ENCODE measurements around the gene VPS13D.

DNA sequence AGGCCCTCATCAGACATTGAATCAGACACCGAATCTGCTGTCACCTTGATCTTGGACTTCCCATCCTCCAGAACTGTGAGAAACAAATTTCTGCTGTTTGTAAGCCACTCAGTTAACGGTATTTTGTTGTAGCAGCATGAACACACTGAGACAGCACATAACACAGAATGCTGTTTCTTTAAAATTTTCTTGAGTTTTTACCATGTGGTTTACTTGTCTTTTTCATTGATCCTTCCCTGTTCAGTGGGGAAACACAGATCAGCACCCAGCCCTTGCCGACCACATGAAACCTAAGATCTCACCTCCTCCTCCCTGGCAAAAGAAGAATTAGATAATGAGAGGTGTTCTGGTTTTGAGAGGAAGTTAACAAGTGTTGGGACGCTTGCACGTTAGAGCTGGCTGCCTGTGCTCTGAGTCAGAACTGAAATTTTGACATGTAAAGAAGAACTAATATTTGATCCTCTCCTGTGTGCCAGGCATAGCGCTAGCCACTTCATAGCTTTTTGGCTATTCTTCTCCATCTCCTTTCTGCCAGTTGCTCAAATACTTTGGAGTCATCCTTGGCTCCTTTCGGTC lies 208.6 kb downstream of the VPS13D start:
- TF ChIP-seq, protein P1, sequence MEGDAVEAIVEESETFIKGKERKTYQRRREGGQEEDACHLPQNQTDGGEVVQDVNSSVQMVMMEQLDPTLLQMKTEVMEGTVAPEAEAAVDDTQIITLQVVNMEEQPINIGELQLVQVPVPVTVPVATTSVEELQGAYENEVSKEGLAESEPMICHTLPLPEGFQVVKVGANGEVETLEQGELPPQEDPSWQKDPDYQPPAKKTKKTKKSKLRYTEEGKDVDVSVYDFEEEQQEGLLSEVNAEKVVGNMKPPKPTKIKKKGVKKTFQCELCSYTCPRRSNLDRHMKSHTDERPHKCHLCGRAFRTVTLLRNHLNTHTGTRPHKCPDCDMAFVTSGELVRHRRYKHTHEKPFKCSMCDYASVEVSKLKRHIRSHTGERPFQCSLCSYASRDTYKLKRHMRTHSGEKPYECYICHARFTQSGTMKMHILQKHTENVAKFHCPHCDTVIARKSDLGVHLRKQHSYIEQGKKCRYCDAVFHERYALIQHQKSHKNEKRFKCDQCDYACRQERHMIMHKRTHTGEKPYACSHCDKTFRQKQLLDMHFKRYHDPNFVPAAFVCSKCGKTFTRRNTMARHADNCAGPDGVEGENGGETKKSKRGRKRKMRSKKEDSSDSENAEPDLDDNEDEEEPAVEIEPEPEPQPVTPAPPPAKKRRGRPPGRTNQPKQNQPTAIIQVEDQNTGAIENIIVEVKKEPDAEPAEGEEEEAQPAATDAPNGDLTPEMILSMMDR (IDR thresholded peaks at IDR 0.05; ENCODE audit: extremely low read depth in 1 of 2, insufficient read depth in 1 of 2, low read depth in 1 of 2, low read length in 2 of 2): no peak
- no peak for TF ChIP-seq EZH2 (IDR thresholded peaks at IDR 0.05; ENCODE audit: borderline replicate concordance, low read depth, low read length, severe bottlenecking)
- no peak for TF ChIP-seq POLR2A (IDR thresholded peaks at IDR 0.05; ENCODE audit: low read depth, low read length)
- TF ChIP-seq FOS (IDR thresholded peaks at IDR 0.05; ENCODE audit: borderline replicate concordance, insufficient read depth, low read length): no peak
- no peak for TF ChIP-seq POLR2AphosphoS5 (IDR thresholded peaks at IDR 0.05; ENCODE audit: insufficient read depth, low read depth, low read length)
- TF ChIP-seq JUN (IDR thresholded peaks at IDR 0.05; ENCODE audit: borderline replicate concordance, insufficient read depth, insufficient read length, low read depth): no peak

Measured in endothelial cell of umbilical vein (primary cell).